ENCODE data around the gene ULBP1. TPM values are rescaled to one million over a fixed set of nuclear protein-coding genes. Genes with fewer than 3 reads are reported as not detected.
"Not testable (repeated sequence)": the region's sequence is repeated elsewhere in the genome, so short reads cannot be mapped to it uniquely, and the experiment has no call there.

The ULBP1 gene
- total RNA-seq, 4 donors from 2014 or later: not detected

DNA sequence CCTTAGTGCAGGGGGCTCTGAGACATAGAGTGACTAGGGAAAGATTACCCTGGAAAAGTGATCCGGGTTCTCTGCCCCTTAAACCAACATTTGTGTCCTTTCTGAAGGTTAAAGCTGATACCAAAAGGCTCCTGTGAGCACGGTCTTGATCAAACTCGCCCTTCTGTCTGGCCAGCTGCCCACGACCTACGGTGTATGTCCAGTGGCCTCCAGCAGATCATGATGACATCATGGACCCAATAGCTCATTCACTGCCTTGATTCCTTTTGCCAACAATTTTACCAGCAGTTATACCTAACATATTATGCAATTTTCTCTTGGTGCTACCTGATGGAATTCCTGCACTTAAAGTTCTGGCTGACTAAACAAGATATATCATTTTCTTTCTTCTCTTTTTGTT lies 15.1 kb upstream of the ULBP1 start:
- DNase-seq: no peak
- H3K27me3 ChIP-seq: peaks cover 0 to 3% of the 10 kb centered on the region in 2 donors

DNA sequence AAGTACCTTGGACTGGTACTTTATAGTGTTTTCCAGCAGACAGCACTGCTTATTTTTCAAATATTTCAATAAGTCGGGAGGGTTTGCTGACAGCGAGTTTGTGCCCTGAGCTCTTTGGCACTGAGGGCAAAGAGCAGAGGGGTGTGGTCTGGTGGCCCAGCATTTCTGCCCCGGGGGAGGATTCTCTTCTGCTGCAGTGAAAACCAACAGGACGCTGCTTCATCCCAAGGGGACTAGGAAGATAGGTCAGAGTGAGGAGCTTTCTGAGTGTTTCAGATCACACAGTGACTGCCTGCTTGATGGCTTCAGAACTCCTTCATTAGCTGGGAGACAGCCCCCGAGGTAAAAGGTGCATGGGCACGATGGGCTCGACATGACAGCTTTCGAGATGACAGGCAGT lies 13.3 kb upstream of the ULBP1 start:
- TF ChIP-seq, protein P1, sequence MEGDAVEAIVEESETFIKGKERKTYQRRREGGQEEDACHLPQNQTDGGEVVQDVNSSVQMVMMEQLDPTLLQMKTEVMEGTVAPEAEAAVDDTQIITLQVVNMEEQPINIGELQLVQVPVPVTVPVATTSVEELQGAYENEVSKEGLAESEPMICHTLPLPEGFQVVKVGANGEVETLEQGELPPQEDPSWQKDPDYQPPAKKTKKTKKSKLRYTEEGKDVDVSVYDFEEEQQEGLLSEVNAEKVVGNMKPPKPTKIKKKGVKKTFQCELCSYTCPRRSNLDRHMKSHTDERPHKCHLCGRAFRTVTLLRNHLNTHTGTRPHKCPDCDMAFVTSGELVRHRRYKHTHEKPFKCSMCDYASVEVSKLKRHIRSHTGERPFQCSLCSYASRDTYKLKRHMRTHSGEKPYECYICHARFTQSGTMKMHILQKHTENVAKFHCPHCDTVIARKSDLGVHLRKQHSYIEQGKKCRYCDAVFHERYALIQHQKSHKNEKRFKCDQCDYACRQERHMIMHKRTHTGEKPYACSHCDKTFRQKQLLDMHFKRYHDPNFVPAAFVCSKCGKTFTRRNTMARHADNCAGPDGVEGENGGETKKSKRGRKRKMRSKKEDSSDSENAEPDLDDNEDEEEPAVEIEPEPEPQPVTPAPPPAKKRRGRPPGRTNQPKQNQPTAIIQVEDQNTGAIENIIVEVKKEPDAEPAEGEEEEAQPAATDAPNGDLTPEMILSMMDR (IDR thresholded peaks at IDR 0.05): no peak
- TF ChIP-seq POLR2A (IDR thresholded peaks at IDR 0.05): no peak
- peak in 1 of 3 donors; percentile 58 for DNase-seq
- Histone ChIP-seq H3K27me3 (peaks cover 0 to 13% of the 10 kb centered on the region in 2 donors), H3K36me3 (no peaks in the 10 kb centered on the region), H3K4me1 (peaks cover 0 to 7% (median 0%) of the 10 kb centered on the region in 4 donors), H3K4me3 (no peak overlapping the region), H3K27ac (no peak overlapping the region), H3K9me3 (no peaks in the 10 kb centered on the region)

More for the DNA sequence above, 15.1 kb upstream of the ULBP1 start:
- no peaks in the 10 kb centered on the region for H3K4me1 ChIP-seq
- H3K4me3 ChIP-seq: no peak overlapping the region
- H3K9me3 ChIP-seq: no peaks in the 10 kb centered on the region
- H3K27ac ChIP-seq: no peak overlapping the region
- H3K36me3 ChIP-seq: no peaks in the 10 kb centered on the region
- TF ChIP-seq, protein P1 (IDR thresholded peaks at IDR 0.05): no peak
- no peak for TF ChIP-seq POLR2A (IDR thresholded peaks at IDR 0.05)

DNA sequence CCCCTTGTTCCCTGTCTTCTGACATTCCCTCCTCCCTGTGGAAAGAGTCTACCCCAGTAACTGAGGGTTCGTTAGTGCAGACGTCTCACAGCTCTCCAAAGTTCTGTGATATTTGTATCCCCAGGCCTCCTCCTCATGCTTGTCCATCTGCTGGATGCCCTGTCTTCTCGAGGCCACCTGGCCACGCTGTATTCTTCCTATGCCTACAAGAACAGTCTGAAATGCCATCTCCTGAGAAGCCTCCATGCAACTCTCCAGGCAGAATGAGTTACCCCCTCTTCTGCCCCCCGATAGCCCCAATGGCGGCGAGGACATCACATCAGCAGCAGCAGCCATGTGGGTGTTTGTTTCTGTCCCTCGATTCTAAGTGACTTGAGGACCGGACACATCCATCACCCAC lies 12.6 kb upstream of the ULBP1 start:
- Histone ChIP-seq H3K36me3 (no peaks in the 10 kb centered on the region), H3K4me1 (peaks cover 0 to 7% (median 0%) of the 10 kb centered on the region in 4 donors), H3K27ac (no peak overlapping the region), H3K27me3 (peaks cover 0 to 20% of the 10 kb centered on the region in 2 donors), H3K4me3 (no peak overlapping the region), H3K9me3 (no peaks in the 10 kb centered on the region)
- no peak for DNase-seq
- TF ChIP-seq, protein P1 (IDR thresholded peaks at IDR 0.05): no peak

DNA sequence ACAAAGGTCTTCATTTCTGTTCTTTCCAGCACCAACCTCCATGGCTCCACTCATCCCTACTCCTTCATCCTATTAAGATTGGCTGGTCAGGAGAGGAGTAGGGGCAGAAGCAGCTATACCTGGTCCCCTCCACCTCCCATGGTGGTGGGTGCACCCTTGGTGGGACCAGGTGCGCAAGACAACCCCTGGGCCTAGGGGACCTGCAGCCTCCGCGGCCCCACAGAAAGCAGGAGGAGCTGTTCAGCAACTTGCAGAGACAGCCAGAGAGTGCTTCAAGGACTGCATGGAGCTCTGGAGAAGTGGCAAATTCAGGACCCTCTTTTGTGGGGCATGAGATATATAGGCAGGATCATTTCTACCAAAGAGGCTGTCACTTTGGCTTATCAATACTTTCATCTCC lies 12.1 kb upstream of the ULBP1 start:
- no peak for TF ChIP-seq POLR2A (IDR thresholded peaks at IDR 0.05)
- TF ChIP-seq, protein P1 (IDR thresholded peaks at IDR 0.05): no peak
- Histone ChIP-seq H3K4me3 (no peak overlapping the region), H3K36me3 (no peaks in the 10 kb centered on the region), H3K27ac (no peak overlapping the region), H3K9me3 (no peaks in the 10 kb centered on the region), H3K4me1 (peaks cover 0 to 7% (median 0%) of the 10 kb centered on the region in 4 donors), H3K27me3 (peaks cover 0 to 23% of the 10 kb centered on the region in 2 donors)
- DNase-seq: no peak

DNA sequence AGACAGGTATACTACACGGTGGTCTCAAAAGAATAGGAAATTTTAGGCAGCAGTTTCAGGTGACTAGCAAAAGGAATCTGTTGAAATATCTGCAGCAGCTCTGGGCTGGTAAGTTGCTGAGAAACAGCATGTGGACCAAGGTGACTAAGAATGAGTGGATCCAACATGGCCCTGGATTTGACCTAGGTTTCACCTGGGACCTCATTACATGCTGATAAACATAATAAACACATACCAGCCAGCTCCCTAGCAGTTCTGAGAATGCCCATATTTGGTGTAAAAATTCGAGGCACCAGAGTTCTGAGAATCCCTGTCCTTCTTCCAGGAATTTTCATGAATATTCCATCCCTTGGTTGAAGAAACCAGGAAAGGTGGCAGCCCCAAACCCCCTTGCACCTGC lies 10.4 kb upstream of the ULBP1 start:
- H3K27ac ChIP-seq, H3K4me1 ChIP-seq, H3K36me3 ChIP-seq, H3K4me3 ChIP-seq, H3K9me3 ChIP-seq, DNase-seq: not testable (repeated sequence)
- H3K27me3 ChIP-seq: peaks cover 0 to 23% of the 10 kb centered on the region in 2 donors

- not testable (repeated sequence) for H3K27ac ChIP-seq, DNase-seq, H3K4me3 ChIP-seq, H3K4me1 ChIP-seq, H3K36me3 ChIP-seq, H3K9me3 ChIP-seq
- H3K27me3 ChIP-seq: peaks cover 0 to 23% of the 10 kb centered on the region in 2 donors
Observed at GRCh38 chr6:149953934-149954327, 9.8 kb upstream of the ULBP1 start.

GRCh38 chr6:149954328-149954983 lies 9.3 kb upstream of the ULBP1 start:
- not testable (repeated sequence) for H3K4me3 ChIP-seq

DNA sequence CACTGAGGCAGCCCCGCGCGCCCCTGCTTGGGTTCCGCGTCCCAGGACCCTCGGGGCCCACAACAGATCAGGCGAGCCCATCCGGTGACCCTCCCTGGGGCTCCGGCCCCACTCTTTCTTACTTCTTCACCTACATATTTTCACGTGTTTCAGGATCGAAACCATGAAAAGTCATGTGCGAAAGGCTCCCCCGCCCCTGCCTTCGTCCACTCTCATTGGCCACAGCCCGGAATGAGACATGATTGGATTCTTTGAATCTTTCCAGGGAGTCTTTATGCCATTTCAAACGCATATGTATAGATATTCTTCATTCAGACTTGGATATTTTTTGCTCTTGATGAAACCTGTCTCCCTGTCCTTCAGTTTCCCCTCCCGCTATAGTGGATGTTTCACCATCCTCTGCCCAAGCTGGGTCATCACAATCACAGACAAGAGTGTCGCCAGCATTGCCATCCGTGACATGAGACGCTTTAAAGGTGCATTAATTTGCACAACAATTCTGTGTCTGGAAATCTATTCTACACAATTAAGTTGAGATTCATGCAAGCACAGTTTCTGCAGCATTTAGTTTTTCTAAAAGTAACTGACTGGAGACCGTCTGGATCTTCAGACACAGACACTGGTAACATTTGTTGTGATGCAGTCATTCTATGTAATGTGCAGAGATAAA lies 8.6 kb upstream of the ULBP1 start:
- H3K9me3 ChIP-seq, H3K36me3 ChIP-seq, H3K4me3 ChIP-seq, H3K4me1 ChIP-seq, H3K27ac ChIP-seq, DNase-seq: not testable (repeated sequence)
- H3K27me3 ChIP-seq: peaks cover 0 to 23% of the 10 kb centered on the region in 2 donors

More at GRCh38 chr6:149954328-149954983, 9.3 kb upstream of the ULBP1 start:
- not testable (repeated sequence) for H3K27ac ChIP-seq, H3K4me1 ChIP-seq, H3K9me3 ChIP-seq, H3K36me3 ChIP-seq, DNase-seq
- peaks cover 0 to 23% of the 10 kb centered on the region in 2 donors for H3K27me3 ChIP-seq

DNA sequence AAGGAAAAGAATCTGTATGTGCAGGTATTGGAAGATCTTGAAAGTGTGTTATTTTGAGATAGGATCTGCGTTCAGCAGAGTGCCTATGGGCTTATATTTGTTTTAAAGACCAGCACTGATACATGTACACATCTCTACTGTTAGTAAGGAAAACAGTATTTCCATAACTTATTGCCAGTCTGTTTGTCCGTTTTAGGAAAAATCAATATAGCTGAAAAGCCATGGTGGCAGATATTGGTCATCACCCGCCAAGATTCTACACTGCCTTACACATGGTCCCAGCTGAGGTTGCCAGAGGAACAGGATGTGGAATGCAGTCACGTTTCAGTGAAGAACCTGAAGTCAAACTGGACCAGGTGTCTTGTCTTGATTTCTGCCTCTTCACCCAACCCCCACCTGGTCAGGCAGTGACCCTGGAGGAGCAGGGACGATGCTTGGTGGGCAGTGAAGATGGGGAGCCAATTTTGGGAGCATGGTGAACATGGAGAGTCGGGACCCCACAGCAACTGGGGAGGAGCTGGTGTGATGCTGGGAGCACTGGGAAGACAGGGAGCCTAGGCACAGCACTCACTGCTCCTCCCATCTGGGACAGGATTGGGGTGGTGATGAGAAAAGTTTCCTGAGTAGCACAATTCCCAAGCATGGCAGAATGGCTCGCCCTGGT lies 8.0 kb upstream of the ULBP1 start:
- not testable (repeated sequence) for H3K36me3 ChIP-seq, DNase-seq, H3K4me3 ChIP-seq, H3K9me3 ChIP-seq, H3K27ac ChIP-seq, H3K4me1 ChIP-seq
- peaks cover 0 to 29% of the 10 kb centered on the region in 2 donors for H3K27me3 ChIP-seq

DNA sequence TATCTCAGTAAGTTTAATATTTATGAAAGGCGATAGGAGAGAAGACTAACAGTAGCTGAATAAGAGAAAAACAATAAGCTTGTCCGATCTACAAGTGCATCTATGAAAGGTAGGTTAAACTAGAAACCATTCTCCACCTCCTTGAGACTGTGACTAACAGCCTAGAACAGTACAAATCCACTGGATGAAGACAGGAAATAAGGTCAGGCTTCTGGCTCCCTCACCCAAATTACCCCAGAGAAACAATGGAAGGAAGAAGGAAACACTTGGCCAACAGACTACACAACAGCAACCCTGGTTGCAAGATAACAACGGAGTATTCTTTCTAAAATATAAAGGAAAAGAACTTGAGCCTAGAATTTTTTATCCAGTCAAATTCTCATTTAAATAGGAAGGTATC lies 5.6 kb upstream of the ULBP1 start:
- H3K36me3 ChIP-seq, H3K9me3 ChIP-seq, DNase-seq, H3K27ac ChIP-seq, H3K4me3 ChIP-seq, H3K4me1 ChIP-seq: not testable (repeated sequence)
- peaks cover 0 to 42% of the 10 kb centered on the region in 2 donors for H3K27me3 ChIP-seq
